CD14-positive monocyte (primary cell): ENCODE results near the gene UTP4. TPM values are rescaled to one million over a fixed set of nuclear protein-coding genes. Genes with fewer than 3 reads are reported as not detected.
A peak's percentile ranks its signal among the peaks of the same experiment; 100 is the strongest.

ENCODE experiments used
- DNase-seq, 3 donors: peaks; one replicate each; pipeline ENCODE4 v3.0.0-alpha.2; 2011 to 2022
- H2AFZ ChIP-seq: 2 replicates; pipeline ENCODE4 v1.6.0; 2012; ENCODE audit warnings: mild to moderate bottlenecking, low read depth, low read length, inconsistent platforms; ENCODE audit not compliant: insufficient read depth, poor library complexity, severe bottlenecking
- H3K27ac ChIP-seq, 2 donors: 1 replicate in 1 of 2; 2 replicates in 1 of 2; pipeline ENCODE4 v1.5.1; 2012 to 2013; ENCODE audit warnings: low read length in 2 of 2, control low read depth in 1 of 2, inconsistent platforms in 1 of 2, low read depth in 1 of 2, mild to moderate bottlenecking in 1 of 2
- H3K27me3 ChIP-seq, 2 donors: one replicate each; pipeline versions ENCODE4 v1.6.0 to v1.6.1; 2011 to 2013; ENCODE audit warnings: low read length in 2 of 2; ENCODE audit not compliant: control insufficient read depth in 2 of 2, insufficient read depth in 2 of 2
- H3K36me3 ChIP-seq, 2 donors: replicated peaks in 1 of 2; 1 replicate in 1 of 2; 2 replicates in 1 of 2; pipeline versions ENCODE4 v1.5.1 to v1.6.1; 2012 to 2013; ENCODE audit warnings: low read length in 2 of 2, control low read depth in 1 of 2, inconsistent platforms in 1 of 2, mild to moderate bottlenecking in 1 of 2; ENCODE audit not compliant: insufficient read depth in 2 of 2, control insufficient read depth in 1 of 2
- H3K4me1 ChIP-seq, 2 donors: 1 replicate in 1 of 2; 2 replicates in 1 of 2; pipeline versions ENCODE4 v1.5.1 to v1.6.1; 2012 to 2013; ENCODE audit warnings: low read length in 2 of 2, control low read depth in 1 of 2, inconsistent platforms in 1 of 2, mild to moderate bottlenecking in 1 of 2, moderate library complexity in 1 of 2; ENCODE audit not compliant: insufficient read depth in 2 of 2, control insufficient read depth in 1 of 2
- H3K4me2 ChIP-seq: replicated peaks from 2 replicates; pipeline ENCODE3; 2012; ENCODE audit warnings: low read length, moderate library complexity, mild to moderate bottlenecking; ENCODE audit not compliant: poor library complexity, severe bottlenecking; ENCODE audit errors: extremely low read depth
- H3K4me3 ChIP-seq, 3 experiments: fragments of 200-600 bp in 1 of 3; sonication (generic) in 1 of 3; replicated peaks in 1 of 3; 1 replicate in 2 of 3; 2 replicates in 1 of 3; pipeline ENCODE4 v1.5.1; 2011 to 2013; ENCODE audit warnings: low read length in 3 of 3, mild to moderate bottlenecking in 3 of 3, control low read depth in 2 of 3, low read depth in 2 of 3, inconsistent platforms in 1 of 3, moderate library complexity in 1 of 3
- H3K79me2 ChIP-seq: 2 replicates; pipeline ENCODE4 v1.6.0; 2012; ENCODE audit warnings: mild to moderate bottlenecking, control low read depth, inconsistent platforms, low read length, moderate library complexity; ENCODE audit not compliant: insufficient read depth
- H3K9ac ChIP-seq: 2 replicates; pipeline ENCODE4 v1.6.0; 2017; ENCODE audit warnings: low read length, mild to moderate bottlenecking; ENCODE audit not compliant: insufficient read depth, poor library complexity, severe bottlenecking
- H3K9me3 ChIP-seq, 2 donors: replicated peaks in 1 of 2; 1 replicate in 1 of 2; 2 replicates in 1 of 2; pipeline versions ENCODE4 v1.5.1 to v1.6.1; 2012 to 2013; ENCODE audit warnings: low read length in 2 of 2, control low read depth in 1 of 2; ENCODE audit not compliant: control insufficient read depth in 1 of 2, insufficient read depth in 1 of 2
- H4K20me1 ChIP-seq: 2 replicates; pipeline ENCODE4 v1.6.0; 2012; ENCODE audit warnings: mild to moderate bottlenecking, low read length, control low read depth, moderate library complexity; ENCODE audit not compliant: insufficient read depth
- H3K27ac Mint-ChIP-seq, 7 donors: one replicate each; pipeline ENCODE4 v1.8.0; 2020; ENCODE audit warnings: mild to moderate bottlenecking in 7 of 7, mixed read lengths in 7 of 7, moderate library complexity in 6 of 7, inconsistent platforms in 2 of 7
- H3K27me3 Mint-ChIP-seq, 3 donors: one replicate each; pipeline ENCODE4 v1.8.0; 2021 to 2022; ENCODE audit warnings: low read depth in 3 of 3, mild to moderate bottlenecking in 3 of 3, mixed read lengths in 3 of 3, moderate library complexity in 3 of 3, inconsistent platforms in 1 of 3
- H3K36me3 Mint-ChIP-seq, 2 donors: one replicate each; pipeline ENCODE4 v1.8.0; 2020; ENCODE audit warnings: mixed read lengths in 2 of 2, inconsistent platforms in 1 of 2, mild to moderate bottlenecking in 1 of 2
- H3K4me1 Mint-ChIP-seq: one replicate; pipeline ENCODE4 v1.8.0; 2020; ENCODE audit warnings: mild to moderate bottlenecking, mixed read lengths
- H3K4me3 Mint-ChIP-seq, 2 donors: one replicate each; pipeline ENCODE4 v1.8.0; 2020; ENCODE audit warnings: mild to moderate bottlenecking in 2 of 2, mixed read lengths in 2 of 2, moderate library complexity in 1 of 2
- H3K9me3 Mint-ChIP-seq, 7 donors: one replicate each; pipeline ENCODE4 v1.8.0; 2020 to 2022; ENCODE audit warnings: mixed read lengths in 7 of 7, mild to moderate bottlenecking in 6 of 7, moderate library complexity in 6 of 7, inconsistent platforms in 2 of 7
- WGBS: methylation state at CpG from one replicate; pipeline ENCODE4 v1.1.5; 2013; ENCODE audit warnings: missing lambda C conversion rate; ENCODE audit not compliant: insufficient coverage; 5-methylcytosine and 5-hydroxymethylcytosine counted together
- intact Hi-C, 2 donors: fragments of 100-400 bp; cut with micrococcal nuclease; formaldehyde crosslinking; loops; one replicate each; pipeline versions ENCODE4 v1.15.0 to v1.15.1; 2023
- polyA plus RNA-seq, 3 donors: library from polyadenylated mRNA; depleted of rRNA in 1 of 3; unstranded in 2 of 3; stranded (reverse) in 1 of 3; fragments of 300-500 nt in 2 of 3; fragments of >200 nt in 1 of 3; fragmentation: Illumina TruSeq in 2 of 3; gene quantifications; 1 replicate in 2 of 3; 2 replicates in 1 of 3; pipeline ENCODE4 v1.2.3, GENCODE V29; 2012 to 2021
- TF ChIP-seq, protein P1 (sequence below): fragments of 200-600 bp; IDR thresholded peaks from one replicate; pipeline ENCODE4 v1.8.0; 2022; ENCODE audit warnings: antibody characterized with exemption, mild to moderate bottlenecking

UTP4 gene
- polyA plus RNA-seq, 3 donors: 15.3 to 27.8 (median 19.6) TPM

DNA sequence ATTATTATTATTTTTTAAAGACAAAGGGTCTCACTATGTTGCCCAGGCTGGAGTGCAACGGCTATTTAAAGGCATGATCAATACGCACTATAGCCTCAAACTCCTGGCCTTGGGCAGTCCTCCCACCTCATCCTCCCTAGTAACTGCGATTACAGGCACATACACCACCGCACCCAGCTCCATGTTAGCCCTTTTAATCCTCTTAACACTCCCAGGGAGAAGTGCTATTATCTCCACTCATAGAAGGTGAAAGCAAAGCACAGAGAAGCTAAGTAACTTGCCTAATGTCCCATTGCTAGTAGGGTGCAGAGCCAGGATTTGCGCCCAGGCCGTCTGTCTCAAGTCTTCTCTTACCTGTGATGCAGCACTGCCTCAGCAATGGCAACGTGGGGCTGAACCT is 22.0 kb upstream of the UTP4 start:
- peaks cover 20 to 35% of the 10 kb centered on the region in 2 donors for H3K36me3 ChIP-seq
- H3K4me3 ChIP-seq: no peak overlapping the region
- no peaks in the 10 kb centered on the region for H3K79me2 ChIP-seq
- Mint-ChIP-seq H3K27ac (peak overlapping the region in 1 of 7 donors; percentile 39), H3K9me3 (peaks cover 0 to 3% (median 0%) of the 10 kb centered on the region in 7 donors), H3K4me1 (peaks cover 23% of the 10 kb centered on the region), H3K27me3 (peaks cover 35 to 39% (median 36%) of the 10 kb centered on the region in 3 donors), H3K36me3 (peaks cover 35 to 44% of the 10 kb centered on the region in 2 donors), H3K4me3 (no peak overlapping the region)
- no peak overlapping the region for H3K27ac ChIP-seq
- H3K4me1 ChIP-seq: peaks cover 14 to 24% of the 10 kb centered on the region in 2 donors
- H3K27me3 ChIP-seq: peaks cover 17 to 33% of the 10 kb centered on the region in 2 donors
- no peak overlapping the region for H2AFZ ChIP-seq
- no peak overlapping the region for H3K9ac ChIP-seq
- 100% methylated on average over 6 of the region's 7 CpGs for WGBS
- peaks cover 0 to 4% of the 10 kb centered on the region in 2 donors for H3K9me3 ChIP-seq
- no peak for DNase-seq
- H3K4me2 ChIP-seq: no peak overlapping the region
- TF ChIP-seq, protein P1, sequence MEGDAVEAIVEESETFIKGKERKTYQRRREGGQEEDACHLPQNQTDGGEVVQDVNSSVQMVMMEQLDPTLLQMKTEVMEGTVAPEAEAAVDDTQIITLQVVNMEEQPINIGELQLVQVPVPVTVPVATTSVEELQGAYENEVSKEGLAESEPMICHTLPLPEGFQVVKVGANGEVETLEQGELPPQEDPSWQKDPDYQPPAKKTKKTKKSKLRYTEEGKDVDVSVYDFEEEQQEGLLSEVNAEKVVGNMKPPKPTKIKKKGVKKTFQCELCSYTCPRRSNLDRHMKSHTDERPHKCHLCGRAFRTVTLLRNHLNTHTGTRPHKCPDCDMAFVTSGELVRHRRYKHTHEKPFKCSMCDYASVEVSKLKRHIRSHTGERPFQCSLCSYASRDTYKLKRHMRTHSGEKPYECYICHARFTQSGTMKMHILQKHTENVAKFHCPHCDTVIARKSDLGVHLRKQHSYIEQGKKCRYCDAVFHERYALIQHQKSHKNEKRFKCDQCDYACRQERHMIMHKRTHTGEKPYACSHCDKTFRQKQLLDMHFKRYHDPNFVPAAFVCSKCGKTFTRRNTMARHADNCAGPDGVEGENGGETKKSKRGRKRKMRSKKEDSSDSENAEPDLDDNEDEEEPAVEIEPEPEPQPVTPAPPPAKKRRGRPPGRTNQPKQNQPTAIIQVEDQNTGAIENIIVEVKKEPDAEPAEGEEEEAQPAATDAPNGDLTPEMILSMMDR: no peak
- intact Hi-C loops: no loop called here
- H4K20me1 ChIP-seq: peaks cover 82% of the 10 kb centered on the region

DNA sequence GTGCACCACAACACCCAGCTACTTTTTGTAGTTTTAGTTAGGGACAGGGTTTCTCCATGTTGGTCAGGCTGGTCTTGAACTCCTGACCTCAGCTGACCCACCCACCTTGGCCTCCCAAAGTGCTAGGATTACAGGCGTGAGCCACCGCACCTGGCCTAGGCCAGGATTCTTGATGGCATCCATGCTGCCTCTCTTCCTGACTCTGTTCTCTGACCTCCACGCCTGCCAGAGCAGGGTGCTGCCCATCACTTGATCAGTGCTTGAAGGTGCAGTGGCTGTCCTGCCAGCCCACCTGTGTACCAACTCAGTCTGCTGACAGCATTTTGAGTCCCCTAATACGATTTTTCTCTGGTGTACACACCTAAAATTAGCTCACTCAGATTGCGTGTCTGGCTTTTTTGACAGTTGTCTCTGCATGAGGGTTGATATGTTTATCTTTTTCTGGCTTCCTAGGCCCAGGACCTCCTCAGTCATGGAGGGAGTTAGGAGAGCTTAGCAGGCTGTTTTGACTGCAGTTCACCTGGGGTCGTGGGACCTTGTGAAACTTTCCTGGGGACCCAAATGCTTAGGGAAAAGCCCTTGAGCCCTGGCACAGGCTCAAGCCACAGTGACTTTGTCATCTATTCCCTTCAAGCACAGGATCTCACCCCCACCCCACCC is 21.1 kb upstream of the UTP4 start:
- Histone ChIP-seq H3K36me3 (peaks cover 20 to 44% of the 10 kb centered on the region in 2 donors), H3K79me2 (no peaks in the 10 kb centered on the region), H3K9me3 (no peaks in the 10 kb centered on the region), H2AFZ (no peak overlapping the region), H3K4me3 (no peak overlapping the region), H3K4me1 (peaks cover 9 to 17% of the 10 kb centered on the region in 2 donors), H3K9ac (no peak overlapping the region), H3K27me3 (peaks cover 12 to 28% of the 10 kb centered on the region in 2 donors), H4K20me1 (peaks cover 88% of the 10 kb centered on the region), H3K27ac (no peak overlapping the region), H3K4me2 (no peak overlapping the region)
- Mint-ChIP-seq H3K27me3 (peaks cover 31 to 32% (median 32%) of the 10 kb centered on the region in 3 donors), H3K27ac (peak overlapping the region in 1 of 7 donors; percentile 36), H3K4me3 (no peak overlapping the region), H3K9me3 (peaks cover 0 to 3% (median 0%) of the 10 kb centered on the region in 7 donors), H3K36me3 (peaks cover 45 to 47% of the 10 kb centered on the region in 2 donors), H3K4me1 (peaks cover 19% of the 10 kb centered on the region)
- TF ChIP-seq, protein P1: no peak
- DNase-seq: no peak
- WGBS: 71% methylated on average over 5 of the region's 6 CpGs
- intact Hi-C loops: no loop called here
